ENCODE data around the gene SREBF1. TPM values are rescaled to one million over a fixed set of nuclear protein-coding genes. Genes with fewer than 3 reads are reported as not detected.
A peak's percentile ranks its signal among the peaks of the same experiment; 100 is the strongest.

SREBF1 gene
- polyA plus RNA-seq, 3 donors = 7.6 to 35.9 (median 10.5) TPM

DNA sequence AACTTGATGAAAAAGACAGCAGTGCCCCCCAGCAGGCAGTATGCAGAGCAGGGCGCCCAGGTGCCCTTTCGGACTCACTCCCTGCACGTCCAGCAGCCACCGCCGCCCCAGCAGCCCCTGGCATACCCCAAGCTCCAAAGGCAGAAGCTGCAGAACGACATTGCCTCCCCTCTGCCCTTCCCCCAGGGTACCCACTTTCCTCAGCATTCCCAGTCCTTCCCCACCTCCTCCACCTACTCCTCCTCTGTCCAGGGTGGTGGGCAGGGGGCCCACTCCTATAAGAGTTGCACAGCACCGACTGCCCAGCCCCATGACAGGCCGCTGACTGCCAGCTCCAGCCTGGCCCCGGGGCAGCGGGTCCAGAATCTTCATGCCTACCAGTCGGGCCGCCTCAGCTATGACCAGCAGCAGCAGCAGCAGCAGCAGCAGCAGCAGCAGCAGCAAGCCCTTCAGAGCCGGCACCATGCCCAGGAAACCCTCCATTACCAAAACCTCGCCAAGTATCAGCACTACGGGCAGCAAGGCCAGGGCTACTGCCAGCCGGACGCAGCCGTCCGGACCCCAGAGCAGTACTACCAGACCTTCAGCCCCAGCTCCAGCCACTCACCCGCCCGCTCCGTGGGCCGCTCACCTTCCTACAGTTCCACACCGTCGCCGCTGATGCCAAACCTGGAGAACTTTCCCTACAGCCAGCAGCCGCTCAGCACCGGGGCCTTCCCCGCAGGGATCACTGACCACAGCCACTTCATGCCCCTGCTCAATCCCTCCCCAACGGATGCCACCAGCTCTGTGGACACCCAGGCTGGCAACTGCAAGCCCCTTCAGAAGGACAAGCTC lies 43.2 kb downstream of the SREBF1 start:
- H3K4me1 Mint-ChIP-seq = peaks cover 12% of the 10 kb centered on the region
- no peak for DNase-seq
- H3K79me2 ChIP-seq (ENCODE audit: insufficient read depth, low read length) = no peaks in the 10 kb centered on the region
- 96% methylated on average over 29 of the region's 30 CpGs for WGBS (ENCODE audit: insufficient coverage)
- peaks cover 48 to 53% of the 10 kb centered on the region in 2 donors for H3K36me3 ChIP-seq (replicated peaks in 1 of 2; ENCODE audit: control insufficient read depth in 1 of 2, insufficient read depth in 2 of 2, low read length in 2 of 2)
- H3K4me2 ChIP-seq (replicated peaks; ENCODE audit: extremely low read depth, low read length, poor library complexity, severe bottlenecking) = no peak overlapping the region
- H3K27me3 Mint-ChIP-seq (ENCODE audit: low read depth in 3 of 3) = peaks cover 3 to 6% (median 5%) of the 10 kb centered on the region in 3 donors
- peaks cover 0 to 5% of the 10 kb centered on the region in 2 donors for H3K4me1 ChIP-seq (ENCODE audit: control insufficient read depth in 1 of 2, insufficient read depth in 2 of 2, low read length in 2 of 2)
- H3K27me3 ChIP-seq (ENCODE audit: control insufficient read depth in 2 of 2, insufficient read depth in 2 of 2, low read length in 2 of 2) = no peaks in the 10 kb centered on the region
- H3K9me3 ChIP-seq (replicated peaks in 1 of 2; ENCODE audit: control insufficient read depth in 1 of 2, insufficient read depth in 1 of 2, low read length in 2 of 2) = no peaks in the 10 kb centered on the region
- no peaks in the 10 kb centered on the region for H3K9me3 Mint-ChIP-seq
- no peak overlapping the region for H3K9ac ChIP-seq (ENCODE audit: insufficient read depth, low read length, poor library complexity, severe bottlenecking)
- TF ChIP-seq, protein P1, sequence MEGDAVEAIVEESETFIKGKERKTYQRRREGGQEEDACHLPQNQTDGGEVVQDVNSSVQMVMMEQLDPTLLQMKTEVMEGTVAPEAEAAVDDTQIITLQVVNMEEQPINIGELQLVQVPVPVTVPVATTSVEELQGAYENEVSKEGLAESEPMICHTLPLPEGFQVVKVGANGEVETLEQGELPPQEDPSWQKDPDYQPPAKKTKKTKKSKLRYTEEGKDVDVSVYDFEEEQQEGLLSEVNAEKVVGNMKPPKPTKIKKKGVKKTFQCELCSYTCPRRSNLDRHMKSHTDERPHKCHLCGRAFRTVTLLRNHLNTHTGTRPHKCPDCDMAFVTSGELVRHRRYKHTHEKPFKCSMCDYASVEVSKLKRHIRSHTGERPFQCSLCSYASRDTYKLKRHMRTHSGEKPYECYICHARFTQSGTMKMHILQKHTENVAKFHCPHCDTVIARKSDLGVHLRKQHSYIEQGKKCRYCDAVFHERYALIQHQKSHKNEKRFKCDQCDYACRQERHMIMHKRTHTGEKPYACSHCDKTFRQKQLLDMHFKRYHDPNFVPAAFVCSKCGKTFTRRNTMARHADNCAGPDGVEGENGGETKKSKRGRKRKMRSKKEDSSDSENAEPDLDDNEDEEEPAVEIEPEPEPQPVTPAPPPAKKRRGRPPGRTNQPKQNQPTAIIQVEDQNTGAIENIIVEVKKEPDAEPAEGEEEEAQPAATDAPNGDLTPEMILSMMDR (IDR thresholded peaks at IDR 0.05) = no peak
- intact Hi-C loops (cut with micrococcal nuclease) = no loop called here
- H4K20me1 ChIP-seq (ENCODE audit: insufficient read depth, low read length) = peaks cover 52% of the 10 kb centered on the region
- peak overlapping the region in 1 of 7 donors; percentile 50 for H3K27ac Mint-ChIP-seq
- peaks cover 28 to 46% of the 10 kb centered on the region in 2 donors for H3K36me3 Mint-ChIP-seq
- H2AFZ ChIP-seq (ENCODE audit: insufficient read depth, low read depth, low read length, poor library complexity, severe bottlenecking) = no peak overlapping the region
- H3K4me3 ChIP-seq (replicated peaks in 1 of 3; ENCODE audit: low read depth in 2 of 3, low read length in 3 of 3) = no peak overlapping the region
- H3K27ac ChIP-seq (ENCODE audit: low read depth in 1 of 2, low read length in 2 of 2) = no peak overlapping the region
- H3K4me3 Mint-ChIP-seq = no peak overlapping the region

DNA sequence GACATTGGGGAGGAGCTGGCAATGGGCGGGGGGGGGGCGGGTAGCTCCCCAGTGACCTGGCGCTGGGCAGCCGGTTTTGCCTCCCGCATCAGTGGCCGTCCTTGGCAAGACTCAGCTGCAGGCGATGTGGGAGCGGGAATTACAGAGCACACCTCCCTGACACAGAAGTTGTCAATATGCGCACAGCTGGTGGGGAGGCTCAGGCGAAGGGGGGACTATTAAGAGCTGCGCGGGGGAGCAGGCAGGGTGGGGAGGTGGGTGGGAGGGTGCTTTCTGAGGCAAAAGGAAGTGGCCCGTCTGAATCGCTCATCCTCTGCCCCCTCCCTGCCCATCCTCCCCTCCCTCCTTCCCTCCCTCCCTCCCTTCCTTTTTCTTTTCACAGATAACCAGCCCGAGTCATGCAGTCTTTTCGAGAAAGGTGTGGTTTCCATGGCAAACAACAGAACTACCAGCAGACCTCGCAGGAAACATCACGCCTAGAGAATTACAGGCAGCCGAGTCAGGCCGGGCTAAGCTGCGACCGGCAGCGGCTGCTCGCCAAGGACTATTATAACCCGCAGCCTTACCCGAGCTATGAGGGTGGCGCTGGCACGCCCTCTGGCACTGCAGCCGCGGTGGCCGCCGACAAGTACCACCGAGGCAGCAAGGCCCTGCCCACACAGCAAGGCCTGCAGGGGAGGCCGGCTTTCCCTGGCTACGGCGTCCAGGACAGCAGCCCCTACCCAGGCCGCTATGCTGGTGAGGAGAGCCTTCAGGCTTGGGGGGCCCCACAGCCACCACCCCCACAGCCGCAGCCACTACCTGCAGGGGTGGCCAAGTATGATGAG lies 44.0 kb downstream of the SREBF1 start:
- no peak overlapping the region for H3K4me3 ChIP-seq (replicated peaks in 1 of 3; ENCODE audit: low read depth in 2 of 3, low read length in 3 of 3)
- no peaks in the 10 kb centered on the region for H3K9me3 ChIP-seq (replicated peaks in 1 of 2; ENCODE audit: control insufficient read depth in 1 of 2, insufficient read depth in 1 of 2, low read length in 2 of 2)
- H3K27me3 ChIP-seq (ENCODE audit: control insufficient read depth in 2 of 2, insufficient read depth in 2 of 2, low read length in 2 of 2) = no peaks in the 10 kb centered on the region
- peaks cover 43 to 46% of the 10 kb centered on the region in 2 donors for H3K36me3 ChIP-seq (replicated peaks in 1 of 2; ENCODE audit: control insufficient read depth in 1 of 2, insufficient read depth in 2 of 2, low read length in 2 of 2)
- H3K27ac ChIP-seq (ENCODE audit: low read depth in 1 of 2, low read length in 2 of 2) = no peak overlapping the region
- DNase-seq = peak in 1 of 3 donors; percentile 5
- peaks cover 0 to 5% of the 10 kb centered on the region in 2 donors for H3K4me1 ChIP-seq (ENCODE audit: control insufficient read depth in 1 of 2, insufficient read depth in 2 of 2, low read length in 2 of 2)
- 13% methylated on average over 26 of the region's 38 CpGs for WGBS (ENCODE audit: insufficient coverage)
- H3K4me3 Mint-ChIP-seq = peak overlapping the region in 1 of 2 donors; percentile 59
- peaks cover 27 to 42% of the 10 kb centered on the region in 2 donors for H3K36me3 Mint-ChIP-seq
- no peaks in the 10 kb centered on the region for H3K79me2 ChIP-seq (ENCODE audit: insufficient read depth, low read length)
- no peak overlapping the region for H3K4me2 ChIP-seq (replicated peaks; ENCODE audit: extremely low read depth, low read length, poor library complexity, severe bottlenecking)
- intact Hi-C loops (cut with micrococcal nuclease) = no loop called here
- peak overlapping the region in 2 of 7 donors; percentile 32 to 41 for H3K27ac Mint-ChIP-seq
- no peak overlapping the region for H3K9ac ChIP-seq (ENCODE audit: insufficient read depth, low read length, poor library complexity, severe bottlenecking)
- no peak overlapping the region for H2AFZ ChIP-seq (ENCODE audit: insufficient read depth, low read depth, low read length, poor library complexity, severe bottlenecking)
- H3K9me3 Mint-ChIP-seq = no peaks in the 10 kb centered on the region
- H4K20me1 ChIP-seq (ENCODE audit: insufficient read depth, low read length) = peaks cover 60% of the 10 kb centered on the region
- TF ChIP-seq, protein P1 (IDR thresholded peaks at IDR 0.05) = no peak
- peaks cover 4 to 6% (median 5%) of the 10 kb centered on the region in 3 donors for H3K27me3 Mint-ChIP-seq (ENCODE audit: low read depth in 3 of 3)
- peaks cover 12% of the 10 kb centered on the region for H3K4me1 Mint-ChIP-seq

Measured in CD14-positive monocyte (primary cell).